GM23338 (cell line): Measurements from ENCODE around the gene MPDU1. TPM values are rescaled to one million over a fixed set of nuclear protein-coding genes. Genes with fewer than 3 reads are reported as not detected.

Experiments used
- ATAC-seq: fragments of 200-7000 bp; cut with Tn5 transposase; 3 replicates; pipeline ENCODE4 v1.9.1; 2020
- DNase-seq: peaks from one replicate; pipeline ENCODE4 v3.0.0-alpha.2; 2015; ENCODE audit warnings: low spot score
- H2AFZ ChIP-seq: fragments of 200-600 bp; sonication (generic); 2 replicates; pipeline ENCODE4 v1.8.0; 2016; ENCODE audit warnings: antibody characterized with exemption, mild to moderate bottlenecking, moderate library complexity
- H3F3A ChIP-seq: fragments of 200-600 bp; sonication (generic); replicated peaks from 2 replicates; pipeline ENCODE4 v1.8.0; 2017; ENCODE audit warnings: antibody characterized with exemption, mixed run types, low read depth
- H3K27ac ChIP-seq: fragments of 200-600 bp; sonication (generic); 2 replicates; pipeline ENCODE4 v1.6.1; 2016; ENCODE audit warnings: low read depth
- H3K27me3 ChIP-seq: fragments of 200-600 bp; sonication (generic); 2 replicates; pipeline ENCODE4 v1.8.0; 2016; ENCODE audit warnings: mild to moderate bottlenecking, mixed run types, moderate library complexity; ENCODE audit not compliant: insufficient read depth
- H3K36me3 ChIP-seq: fragments of 200-600 bp; sonication (generic); 2 replicates; pipeline ENCODE4 v1.8.0; 2016; ENCODE audit warnings: mild to moderate bottlenecking; ENCODE audit not compliant: insufficient read depth
- H3K4me1 ChIP-seq: fragments of 200-600 bp; sonication (generic); 2 replicates; pipeline ENCODE4 v1.8.0; 2016; ENCODE audit warnings: mild to moderate bottlenecking, moderate library complexity; ENCODE audit not compliant: insufficient read depth
- H3K4me2 ChIP-seq: fragments of 200-600 bp; sonication (generic); 2 replicates; pipeline ENCODE4 v1.7.1; 2017; ENCODE audit warnings: mixed run types
- H3K4me3 ChIP-seq: fragments of 200-600 bp; sonication (generic); 2 replicates; pipeline ENCODE4 v1.6.1; 2016; ENCODE audit warnings: mixed run types
- H3K79me2 ChIP-seq: fragments of 200-600 bp; sonication (generic); replicated peaks from 2 replicates; pipeline ENCODE4 v1.8.0; 2017; ENCODE audit warnings: mild to moderate bottlenecking; ENCODE audit not compliant: insufficient read depth
- H3K9me2 ChIP-seq: fragments of 200-600 bp; sonication (generic); 2 replicates; pipeline ENCODE4 v1.8.0; 2017; ENCODE audit not compliant: insufficient read depth
- H4K20me1 ChIP-seq: fragments of 200-600 bp; sonication (generic); replicated peaks from 2 replicates; pipeline ENCODE4 v1.8.0; 2017; ENCODE audit warnings: mild to moderate bottlenecking; ENCODE audit not compliant: insufficient read depth
- H3K27ac Mint-ChIP-seq: 2 replicates; pipeline ENCODE4 v1.8.0; 2020; ENCODE audit warnings: inconsistent platforms, mild to moderate bottlenecking, moderate library complexity, mixed read lengths
- H3K27me3 Mint-ChIP-seq: 3 replicates; pipeline ENCODE4 v1.8.0; 2022; ENCODE audit warnings: low read depth, mild to moderate bottlenecking, moderate library complexity, mixed read lengths, inconsistent platforms; ENCODE audit not compliant: insufficient read depth, poor library complexity
- H3K36me3 Mint-ChIP-seq: 3 replicates; pipeline ENCODE4 v1.8.0; 2021; ENCODE audit warnings: low read depth, mild to moderate bottlenecking, inconsistent platforms, moderate library complexity, mixed read lengths
- H3K4me1 Mint-ChIP-seq: 3 replicates; pipeline ENCODE4 v1.8.0; 2020; ENCODE audit warnings: mild to moderate bottlenecking, inconsistent platforms, mixed read lengths
- H3K4me3 Mint-ChIP-seq: 3 replicates; pipeline ENCODE4 v1.8.0; 2021; ENCODE audit warnings: moderate library complexity, mild to moderate bottlenecking, inconsistent platforms, mixed read lengths
- H3K9me3 Mint-ChIP-seq: 3 replicates; pipeline ENCODE4 v1.8.0; 2020; ENCODE audit warnings: moderate library complexity, mild to moderate bottlenecking, inconsistent platforms, mixed read lengths
- CREB1 ChIP-seq: fragments of 250-450 bp; sonication (Bioruptor Pico); IDR thresholded peaks from 2 replicates; pipeline ENCODE4 v1.5.0; 2020; ENCODE audit warnings: low read depth, mild to moderate bottlenecking, moderate library complexity
- ETS1 ChIP-seq: IDR thresholded peaks from 2 replicates; pipeline ENCODE4 v1.6.1; 2016; ENCODE audit warnings: antibody characterized with exemption
- EZH2 ChIP-seq: fragments of 200-600 bp; sonication (generic); IDR thresholded peaks from one replicate; pipeline ENCODE4 v1.8.0; 2017; ENCODE audit warnings: antibody characterized with exemption, mild to moderate bottlenecking, low read depth; ENCODE audit not compliant: unreplicated experiment
- POLR2AphosphoS5 ChIP-seq: IDR thresholded peaks from 2 replicates; pipeline ENCODE4 v1.6.1; 2016; ENCODE audit warnings: antibody characterized with exemption, low read depth
- ZNF114 ChIP-seq: fragments of 250-450 bp; sonication (Bioruptor Pico); IDR thresholded peaks from 2 replicates; pipeline ENCODE4 v1.5.0; 2020; ENCODE audit warnings: mild to moderate bottlenecking, moderate library complexity
- ZNF331 ChIP-seq: fragments of 250-450 bp; sonication (Bioruptor Pico); IDR thresholded peaks from 2 replicates; pipeline ENCODE4 v1.5.0; 2020; ENCODE audit warnings: low read depth, mild to moderate bottlenecking, moderate library complexity
- polyA plus RNA-seq: library from polyadenylated mRNA; unstranded; fragments of >200 nt; fragmentation: Nextera tagmentation; extraction: Ambion mirVana; gene quantifications from 2 replicates; pipeline ENCODE4 v1.2.1, GENCODE V29; 2016
- total RNA-seq: library from RNA; depleted of rRNA; stranded (reverse); fragments of >200 nt; shearing (Covaris generic); gene quantifications from 2 replicates; pipeline ENCODE4 v1.2.3, GENCODE V29; 2014
- TF ChIP-seq, protein P1 (sequence below): IDR thresholded peaks from one replicate; pipeline ENCODE4 v1.6.1; 2018; ENCODE audit warnings: antibody characterized with exemption; ENCODE audit not compliant: unreplicated experiment
- TF ChIP-seq, protein P2 (sequence below): fragments of 250-450 bp; sonication (Bioruptor Pico); IDR thresholded peaks from 2 replicates; pipeline ENCODE4 v1.5.0; 2020; ENCODE audit warnings: mild to moderate bottlenecking, moderate library complexity

The MPDU1 gene
- total and polyA plus RNA-seq, 2 experiments from 2014 or later: 65.1 to 216 TPM

DNA sequence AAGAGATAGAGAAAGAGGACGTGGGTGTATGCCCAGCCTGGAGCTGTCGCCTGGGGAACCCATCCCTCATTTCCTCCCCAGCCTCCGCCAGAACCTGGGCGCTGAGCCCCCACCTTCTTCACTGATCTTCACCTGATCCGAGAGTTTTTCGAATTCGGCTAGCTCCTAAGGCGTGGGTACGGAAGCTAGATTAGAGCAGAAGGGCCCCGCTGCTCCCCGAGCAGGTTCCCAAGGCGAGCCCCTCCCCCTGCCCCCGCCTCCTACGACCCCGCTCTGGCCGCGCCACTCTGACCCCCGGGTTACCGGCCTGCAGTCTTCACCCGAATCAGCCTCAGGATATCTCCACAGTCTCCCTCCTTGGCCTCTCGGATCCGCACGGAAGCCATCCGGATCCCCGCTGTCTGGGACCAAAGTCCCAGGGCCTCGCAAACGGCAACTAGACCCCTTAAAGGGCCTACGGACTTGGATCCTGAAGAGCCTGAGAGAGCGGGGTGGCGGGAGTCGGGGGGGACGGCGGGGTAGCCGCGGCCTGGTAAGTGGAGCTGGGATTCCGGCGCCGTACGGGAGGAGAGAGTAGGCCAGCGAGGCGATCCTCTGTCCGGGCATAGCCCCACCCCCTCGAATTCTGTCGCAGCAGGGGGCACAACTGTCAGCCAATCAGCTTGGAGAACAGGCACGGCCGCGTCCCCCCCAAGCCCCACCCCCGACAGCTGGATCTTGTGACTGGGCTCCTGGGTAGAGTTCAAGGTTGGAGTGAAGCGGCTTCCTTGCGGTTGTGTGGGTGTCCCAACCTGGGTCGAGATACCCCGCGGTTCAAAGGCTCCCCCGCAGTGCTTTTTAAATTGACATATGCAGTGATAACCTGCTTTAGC is 43.8 kb downstream of the MPDU1 start, which contains the start of gene SAT2:
TSS of gene SAT2 (minus strand) at position 572 of the 872 bp plus-strand sequence. CDS start at position 386, 186 bp downstream.
- no peaks in the 10 kb centered on the region for H4K20me1 ChIP-seq
- TF ChIP-seq, protein P1, sequence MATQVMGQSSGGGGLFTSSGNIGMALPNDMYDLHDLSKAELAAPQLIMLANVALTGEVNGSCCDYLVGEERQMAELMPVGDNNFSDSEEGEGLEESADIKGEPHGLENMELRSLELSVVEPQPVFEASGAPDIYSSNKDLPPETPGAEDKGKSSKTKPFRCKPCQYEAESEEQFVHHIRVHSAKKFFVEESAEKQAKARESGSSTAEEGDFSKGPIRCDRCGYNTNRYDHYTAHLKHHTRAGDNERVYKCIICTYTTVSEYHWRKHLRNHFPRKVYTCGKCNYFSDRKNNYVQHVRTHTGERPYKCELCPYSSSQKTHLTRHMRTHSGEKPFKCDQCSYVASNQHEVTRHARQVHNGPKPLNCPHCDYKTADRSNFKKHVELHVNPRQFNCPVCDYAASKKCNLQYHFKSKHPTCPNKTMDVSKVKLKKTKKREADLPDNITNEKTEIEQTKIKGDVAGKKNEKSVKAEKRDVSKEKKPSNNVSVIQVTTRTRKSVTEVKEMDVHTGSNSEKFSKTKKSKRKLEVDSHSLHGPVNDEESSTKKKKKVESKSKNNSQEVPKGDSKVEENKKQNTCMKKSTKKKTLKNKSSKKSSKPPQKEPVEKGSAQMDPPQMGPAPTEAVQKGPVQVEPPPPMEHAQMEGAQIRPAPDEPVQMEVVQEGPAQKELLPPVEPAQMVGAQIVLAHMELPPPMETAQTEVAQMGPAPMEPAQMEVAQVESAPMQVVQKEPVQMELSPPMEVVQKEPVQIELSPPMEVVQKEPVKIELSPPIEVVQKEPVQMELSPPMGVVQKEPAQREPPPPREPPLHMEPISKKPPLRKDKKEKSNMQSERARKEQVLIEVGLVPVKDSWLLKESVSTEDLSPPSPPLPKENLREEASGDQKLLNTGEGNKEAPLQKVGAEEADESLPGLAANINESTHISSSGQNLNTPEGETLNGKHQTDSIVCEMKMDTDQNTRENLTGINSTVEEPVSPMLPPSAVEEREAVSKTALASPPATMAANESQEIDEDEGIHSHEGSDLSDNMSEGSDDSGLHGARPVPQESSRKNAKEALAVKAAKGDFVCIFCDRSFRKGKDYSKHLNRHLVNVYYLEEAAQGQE: no peak
- TF ChIP-seq CREB1 (CRISPR knock-in tag) (peak; percentile 24; the same call in 1 of the 2 replicates), ZNF114 (CRISPR knock-in tag) (no peak), EZH2 (no peak), ZNF331 (CRISPR knock-in tag) (no peak), POLR2AphosphoS5 (peak; percentile 82)
- peaks cover 4% of the 10 kb centered on the region; the same call in 1 of the 2 replicates for H3K79me2 ChIP-seq
- peak within 1 kb of the TSS; percentile 99 for H3K27ac ChIP-seq
- peak within 1 kb of the TSS; percentile 97 for H3K4me3 ChIP-seq
- H3K9me3 Mint-ChIP-seq: no peaks in the 10 kb centered on the region
- no peaks in the 10 kb centered on the region for H3K9me2 ChIP-seq
- DNase-seq (peak; percentile 96), ATAC-seq (peak; percentile 89)
- H3K27me3 ChIP-seq: no peaks in the 10 kb centered on the region
- peaks cover 11% of the 10 kb centered on the region for H3K4me1 Mint-ChIP-seq
- peak within 1 kb of the TSS; percentile 93 for H3K27ac Mint-ChIP-seq
- peak within 1 kb of the TSS; percentile 90 for H3K4me2 ChIP-seq
- H3K4me1 ChIP-seq: peaks cover 7% of the 10 kb centered on the region
- no peaks in the 10 kb centered on the region for H3K36me3 ChIP-seq
- H3K27me3 Mint-ChIP-seq: peaks cover 13% of the 10 kb centered on the region
- peaks cover 16% of the 10 kb centered on the region; the same call in 1 of the 2 replicates for H3F3A ChIP-seq
- H3K36me3 Mint-ChIP-seq: peaks cover 13% of the 10 kb centered on the region; the same call in 2 of the 3 replicates
- peak within 1 kb of the TSS; percentile 90 for H3K4me3 Mint-ChIP-seq
- H2AFZ ChIP-seq: peak within 1 kb of the TSS; percentile 97; the same call in 1 of the 2 replicates

DNA sequence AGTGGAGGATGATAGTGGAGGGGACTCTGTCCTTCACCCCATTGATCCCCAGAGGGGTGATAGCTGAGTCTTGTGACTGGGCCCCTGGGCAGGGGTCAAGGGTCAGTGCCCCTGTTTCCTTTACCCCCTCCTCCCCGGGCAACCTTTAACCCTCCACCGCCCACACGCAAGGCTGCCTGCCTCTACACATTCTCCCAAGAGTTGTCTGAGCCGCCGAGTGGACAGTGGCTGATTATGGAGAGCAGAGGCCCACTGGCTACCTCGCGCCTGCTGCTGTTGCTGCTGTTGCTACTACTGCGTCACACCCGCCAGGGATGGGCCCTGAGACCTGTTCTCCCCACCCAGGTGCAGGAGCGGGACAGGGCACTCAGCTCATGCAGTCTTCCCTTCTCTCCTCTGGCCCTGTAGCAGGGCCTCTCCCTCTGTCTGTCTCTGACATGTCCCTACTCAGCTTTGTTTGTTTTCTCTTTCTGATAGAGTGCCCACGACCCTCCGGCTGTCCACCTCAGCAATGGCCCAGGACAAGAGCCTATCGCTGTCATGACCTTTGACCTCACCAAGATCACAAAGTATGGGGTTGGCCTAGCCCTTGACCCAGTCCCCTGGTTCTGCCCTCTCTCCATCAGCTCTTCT is 46.4 kb downstream of the MPDU1 start, which contains the start of gene SHBG:
TSS of gene SHBG (plus strand) at position 197 of the 633 bp plus-strand sequence. CDS start at position 235, 38 bp downstream.
- ATAC-seq (no peak), DNase-seq (no peak)
- H3K27me3 Mint-ChIP-seq: peaks cover 28% of the 10 kb centered on the region
- H2AFZ ChIP-seq: no peak within 1 kb of the TSS
- peaks cover 13% of the 10 kb centered on the region; the same call in 2 of the 3 replicates for H3K36me3 Mint-ChIP-seq
- no peaks in the 10 kb centered on the region for H3K36me3 ChIP-seq
- H3K9me3 Mint-ChIP-seq: no peaks in the 10 kb centered on the region
- H3K4me3 ChIP-seq: no peak within 1 kb of the TSS
- H3K27ac Mint-ChIP-seq: no peak within 1 kb of the TSS
- no peak within 1 kb of the TSS for H3K4me2 ChIP-seq
- H3K4me1 Mint-ChIP-seq: peaks cover 26% of the 10 kb centered on the region
- H3K79me2 ChIP-seq: peaks cover 4% of the 10 kb centered on the region; the same call in 1 of the 2 replicates
- H3K27me3 ChIP-seq: no peaks in the 10 kb centered on the region
- no peak within 1 kb of the TSS; the same call in 2 of the 3 replicates for H3K4me3 Mint-ChIP-seq
- no peak within 1 kb of the TSS for H3K27ac ChIP-seq
- peaks cover 18% of the 10 kb centered on the region; the same call in 1 of the 2 replicates for H3F3A ChIP-seq
- H3K9me2 ChIP-seq: no peaks in the 10 kb centered on the region
- no peaks in the 10 kb centered on the region for H4K20me1 ChIP-seq
- peaks cover 7% of the 10 kb centered on the region for H3K4me1 ChIP-seq
- no peak for TF ChIP-seq ETS1
- TF ChIP-seq EZH2: no peak
- no peak for TF ChIP-seq ZNF331 (CRISPR knock-in tag)
- TF ChIP-seq, protein P2, sequence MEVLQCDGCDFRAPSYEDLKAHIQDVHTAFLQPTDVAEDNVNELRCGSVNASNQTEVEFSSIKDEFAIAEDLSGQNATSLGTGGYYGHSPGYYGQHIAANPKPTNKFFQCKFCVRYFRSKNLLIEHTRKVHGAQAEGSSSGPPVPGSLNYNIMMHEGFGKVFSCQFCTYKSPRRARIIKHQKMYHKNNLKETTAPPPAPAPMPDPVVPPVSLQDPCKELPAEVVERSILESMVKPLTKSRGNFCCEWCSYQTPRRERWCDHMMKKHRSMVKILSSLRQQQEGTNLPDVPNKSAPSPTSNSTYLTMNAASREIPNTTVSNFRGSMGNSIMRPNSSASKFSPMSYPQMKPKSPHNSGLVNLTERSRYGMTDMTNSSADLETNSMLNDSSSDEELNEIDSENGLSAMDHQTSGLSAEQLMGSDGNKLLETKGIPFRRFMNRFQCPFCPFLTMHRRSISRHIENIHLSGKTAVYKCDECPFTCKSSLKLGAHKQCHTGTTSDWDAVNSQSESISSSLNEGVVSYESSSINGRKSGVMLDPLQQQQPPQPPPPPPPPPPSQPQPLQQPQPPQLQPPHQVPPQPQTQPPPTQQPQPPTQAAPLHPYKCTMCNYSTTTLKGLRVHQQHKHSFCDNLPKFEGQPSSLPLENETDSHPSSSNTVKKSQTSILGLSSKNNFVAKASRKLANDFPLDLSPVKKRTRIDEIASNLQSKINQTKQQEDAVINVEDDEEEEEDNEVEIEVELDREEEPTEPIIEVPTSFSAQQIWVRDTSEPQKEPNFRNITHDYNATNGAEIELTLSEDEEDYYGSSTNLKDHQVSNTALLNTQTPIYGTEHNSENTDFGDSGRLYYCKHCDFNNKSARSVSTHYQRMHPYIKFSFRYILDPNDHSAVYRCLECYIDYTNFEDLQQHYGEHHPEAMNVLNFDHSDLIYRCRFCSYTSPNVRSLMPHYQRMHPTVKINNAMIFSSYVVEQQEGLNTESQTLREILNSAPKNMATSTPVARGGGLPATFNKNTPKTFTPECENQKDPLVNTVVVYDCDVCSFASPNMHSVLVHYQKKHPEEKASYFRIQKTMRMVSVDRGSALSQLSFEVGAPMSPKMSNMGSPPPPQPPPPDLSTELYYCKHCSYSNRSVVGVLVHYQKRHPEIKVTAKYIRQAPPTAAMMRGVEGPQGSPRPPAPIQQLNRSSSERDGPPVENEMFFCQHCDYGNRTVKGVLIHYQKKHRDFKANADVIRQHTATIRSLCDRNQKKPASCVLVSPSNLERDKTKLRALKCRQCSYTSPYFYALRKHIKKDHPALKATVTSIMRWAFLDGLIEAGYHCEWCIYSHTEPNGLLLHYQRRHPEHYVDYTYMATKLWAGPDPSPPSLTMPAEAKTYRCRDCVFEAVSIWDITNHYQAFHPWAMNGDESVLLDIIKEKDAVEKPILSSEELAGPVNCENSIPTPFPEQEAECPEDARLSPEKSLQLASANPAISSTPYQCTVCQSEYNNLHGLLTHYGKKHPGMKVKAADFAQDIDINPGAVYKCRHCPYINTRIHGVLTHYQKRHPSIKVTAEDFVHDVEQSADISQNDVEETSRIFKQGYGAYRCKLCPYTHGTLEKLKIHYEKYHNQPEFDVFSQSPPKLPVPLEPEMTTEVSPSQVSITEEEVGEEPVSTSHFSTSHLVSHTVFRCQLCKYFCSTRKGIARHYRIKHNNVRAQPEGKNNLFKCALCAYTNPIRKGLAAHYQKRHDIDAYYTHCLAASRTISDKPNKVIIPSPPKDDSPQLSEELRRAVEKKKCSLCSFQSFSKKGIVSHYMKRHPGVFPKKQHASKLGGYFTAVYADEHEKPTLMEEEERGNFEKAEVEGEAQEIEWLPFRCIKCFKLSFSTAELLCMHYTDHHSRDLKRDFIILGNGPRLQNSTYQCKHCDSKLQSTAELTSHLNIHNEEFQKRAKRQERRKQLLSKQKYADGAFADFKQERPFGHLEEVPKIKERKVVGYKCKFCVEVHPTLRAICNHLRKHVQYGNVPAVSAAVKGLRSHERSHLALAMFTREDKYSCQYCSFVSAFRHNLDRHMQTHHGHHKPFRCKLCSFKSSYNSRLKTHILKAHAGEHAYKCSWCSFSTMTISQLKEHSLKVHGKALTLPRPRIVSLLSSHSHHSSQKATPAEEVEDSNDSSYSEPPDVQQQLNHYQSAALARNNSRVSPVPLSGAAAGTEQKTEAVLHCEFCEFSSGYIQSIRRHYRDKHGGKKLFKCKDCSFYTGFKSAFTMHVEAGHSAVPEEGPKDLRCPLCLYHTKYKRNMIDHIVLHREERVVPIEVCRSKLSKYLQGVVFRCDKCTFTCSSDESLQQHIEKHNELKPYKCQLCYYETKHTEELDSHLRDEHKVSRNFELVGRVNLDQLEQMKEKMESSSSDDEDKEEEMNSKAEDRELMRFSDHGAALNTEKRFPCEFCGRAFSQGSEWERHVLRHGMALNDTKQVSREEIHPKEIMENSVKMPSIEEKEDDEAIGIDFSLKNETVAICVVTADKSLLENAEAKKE (CRISPR knock-in tag): no peak
